ENCODE results near the gene SETD5.

GRCh38 chr3:9409981-9410854 lies 12.8 kb downstream of the SETD5 start:
- TF ChIP-seq POLR2A (IDR thresholded peaks at IDR 0.05) (no peak), CTCF (IDR thresholded peaks at IDR 0.05) (no peak)
